SIG-M5 (cell line): ENCODE measurements around the gene SAMD1.
"Not testable (repeated sequence)": the region's sequence is repeated elsewhere in the genome, so short reads cannot be mapped to it uniquely, and the experiment has no call there.

Source experiments
- DNase-seq: peaks from one replicate; lab custom pipeline; 2025; lab: John Stamatoyannopoulos, UW

SAMD1 gene

DNA sequence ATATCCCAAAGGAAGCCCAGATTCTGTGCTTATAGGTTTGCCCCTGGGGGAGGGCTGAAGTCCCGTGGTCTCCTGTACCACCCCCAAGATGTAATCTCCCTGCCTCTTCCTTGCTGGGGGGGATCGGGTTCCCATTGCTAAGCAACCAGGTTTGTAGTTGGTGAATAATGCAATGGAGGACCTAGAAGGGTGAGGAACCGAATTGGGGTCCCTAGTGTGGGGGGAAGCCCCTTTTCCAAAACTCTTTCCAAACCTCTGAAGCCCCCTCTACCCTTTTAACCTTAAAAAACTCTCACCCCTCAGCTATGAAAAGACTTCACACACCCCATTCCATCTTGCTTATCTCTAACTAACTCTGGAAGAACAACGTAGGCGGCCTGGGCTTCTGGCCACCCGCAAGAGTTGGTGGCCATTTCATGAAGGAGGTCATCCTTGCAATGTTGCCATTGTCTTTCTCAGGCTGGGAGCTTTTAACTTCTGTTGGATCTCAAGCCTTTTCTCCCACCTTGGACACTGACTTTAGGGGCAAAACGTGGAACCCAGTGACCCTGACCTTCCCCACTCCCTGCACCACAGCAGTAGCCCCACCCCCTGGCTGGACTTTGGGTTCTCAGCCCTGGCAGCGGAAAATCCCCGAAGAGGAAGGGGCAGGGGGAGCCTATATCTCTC, 29.3 kb downstream of the SAMD1 start:
- no peak for DNase-seq

DNA sequence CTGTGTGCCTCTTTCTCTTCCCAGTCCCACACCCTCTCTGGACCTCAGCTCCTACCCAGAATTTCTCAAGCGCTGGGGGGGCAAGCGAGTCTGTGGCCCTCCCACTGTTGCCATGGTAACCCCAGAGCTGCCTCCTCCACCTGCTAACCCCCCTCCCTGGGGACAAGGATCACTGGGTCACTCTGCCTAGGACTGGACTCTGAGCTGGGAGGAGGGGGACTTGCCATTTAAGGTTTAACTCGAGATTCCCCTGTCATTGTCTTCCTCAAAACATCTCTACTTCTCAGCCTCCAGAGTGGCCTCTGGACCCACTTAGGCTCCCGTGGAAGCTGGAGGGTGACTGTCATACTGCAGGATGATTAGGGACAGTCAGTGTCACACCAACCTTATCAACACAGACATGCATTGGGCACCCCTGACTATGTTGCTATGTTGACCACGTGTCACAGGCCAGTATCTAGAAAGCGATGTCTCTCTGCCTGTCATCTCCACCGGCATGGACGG, 30.8 kb downstream of the SAMD1 start:
- DNase-seq: no peak

DNA sequence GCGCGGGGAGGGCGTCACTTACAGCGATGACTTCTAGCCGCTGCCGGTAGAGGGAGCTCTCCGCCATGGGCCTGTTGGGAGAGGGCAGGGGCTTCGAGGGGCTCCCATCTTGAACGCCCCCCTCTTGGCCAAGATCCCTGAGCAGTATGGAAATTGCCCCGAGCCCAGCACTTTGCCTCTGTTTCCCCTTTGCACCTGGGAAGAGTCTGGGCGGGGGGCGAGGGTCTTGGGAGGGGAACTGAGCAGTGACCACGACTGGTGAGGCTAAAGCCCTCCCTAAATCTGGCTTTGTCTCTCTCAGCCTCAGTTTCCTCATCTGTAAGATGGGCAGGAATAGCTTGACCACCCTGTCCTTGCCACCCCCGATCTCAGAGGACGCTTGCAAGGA, 31.5 kb downstream of the SAMD1 start:
- DNase-seq: no peak

DNA sequence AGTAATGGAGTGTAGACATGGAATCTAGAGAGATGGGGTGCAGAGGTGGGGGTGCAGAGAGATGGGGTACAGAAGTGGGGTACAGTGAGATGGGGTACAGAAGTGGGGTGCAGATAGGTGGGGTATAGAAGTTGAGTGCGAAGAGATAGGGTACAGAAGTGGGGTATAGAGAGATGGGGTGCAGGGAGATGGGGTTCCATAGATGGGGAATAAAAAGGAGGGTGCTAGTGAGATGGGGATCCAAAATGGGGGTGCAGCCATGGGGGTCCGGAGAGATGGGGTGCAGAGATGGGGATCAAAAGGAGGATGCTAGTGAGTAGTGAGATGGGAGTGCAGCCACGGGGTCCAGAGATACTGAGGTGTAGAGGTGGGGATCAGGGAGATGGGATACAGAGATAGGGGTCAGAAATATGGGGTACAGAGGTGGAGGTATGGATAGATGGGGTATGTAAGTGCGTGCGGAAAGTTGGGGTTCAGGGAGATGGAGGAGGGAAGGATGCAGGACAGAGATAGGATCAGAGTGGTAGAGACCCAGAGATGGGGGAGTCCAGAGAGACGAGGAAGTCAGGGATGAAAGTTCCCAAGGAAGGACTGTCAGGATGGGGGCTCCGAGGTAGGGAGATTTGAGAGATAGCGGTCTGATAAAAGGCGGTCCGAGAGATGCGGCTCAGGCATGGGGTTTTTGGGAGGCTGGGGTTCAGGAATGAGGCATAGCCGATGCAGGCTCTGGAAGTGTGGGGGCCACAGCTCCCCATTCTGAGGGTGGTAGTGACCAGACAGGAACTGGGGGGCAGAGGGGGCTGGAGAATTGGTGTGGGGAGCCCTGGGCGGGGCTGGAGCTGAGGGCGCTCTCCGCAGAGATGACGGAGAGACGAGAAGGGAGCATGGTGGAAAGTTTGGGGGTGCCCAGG, 32.1 kb downstream of the SAMD1 start:
- DNase-seq: no peak

DNA sequence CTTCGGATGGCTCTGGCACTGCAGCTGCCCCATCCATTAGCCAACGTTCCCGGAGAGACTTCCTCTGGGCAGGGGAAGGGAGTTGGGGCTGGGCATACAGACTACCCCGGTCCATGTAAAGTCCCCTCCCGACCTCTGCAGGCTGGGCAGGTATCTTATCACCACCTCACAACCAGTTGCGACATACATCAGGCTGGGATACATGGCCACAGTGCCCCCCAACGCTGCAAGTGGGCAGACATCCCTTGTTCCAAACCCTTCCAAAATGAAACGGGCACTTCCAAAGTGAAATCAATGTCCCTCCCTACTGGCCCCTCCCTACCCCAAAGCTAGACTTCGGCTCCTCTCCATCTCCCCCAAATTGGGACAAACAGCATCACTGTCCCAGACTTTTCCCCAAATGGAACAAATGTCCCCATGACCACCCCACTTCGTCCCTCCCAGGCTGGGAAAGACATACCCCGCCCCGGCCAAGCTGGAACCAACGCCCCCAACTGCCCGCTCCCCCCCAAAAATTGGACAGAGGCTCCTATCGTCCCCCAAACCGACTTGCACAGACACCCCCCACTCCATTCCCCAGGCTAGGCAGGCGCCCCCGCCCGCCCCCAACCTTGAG, 33.7 kb downstream of the SAMD1 start:
- DNase-seq: no peak

DNA sequence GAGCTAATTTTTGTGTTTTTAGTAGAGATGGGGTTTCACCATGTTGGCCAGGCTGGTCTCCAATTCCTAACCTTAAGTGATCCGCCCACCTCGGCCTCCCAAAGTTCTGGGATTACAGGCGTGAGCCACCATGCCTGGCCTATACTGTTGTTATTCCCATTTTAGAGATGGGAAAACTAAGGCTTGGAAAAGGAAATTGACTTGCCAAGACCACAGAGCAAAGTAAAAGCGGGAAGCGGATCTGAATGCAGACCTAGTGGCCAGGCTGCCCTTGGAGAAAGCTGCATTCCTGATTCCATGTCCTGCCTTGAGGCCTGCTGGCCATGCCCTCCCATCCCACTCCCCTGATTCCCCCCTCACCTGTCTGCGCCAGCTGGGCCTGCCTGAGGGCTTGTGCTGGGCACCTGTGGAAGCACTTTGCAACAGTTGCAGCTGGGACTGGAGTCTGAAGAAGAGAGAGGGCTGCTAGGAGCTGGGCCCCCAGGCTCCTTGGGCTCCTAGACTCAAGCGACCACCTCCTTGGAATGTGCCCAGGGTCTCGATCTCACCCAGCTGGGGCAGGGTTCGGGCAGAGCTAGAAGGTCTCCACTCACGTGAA, 34.4 kb downstream of the SAMD1 start:
- no peak for DNase-seq

DNA sequence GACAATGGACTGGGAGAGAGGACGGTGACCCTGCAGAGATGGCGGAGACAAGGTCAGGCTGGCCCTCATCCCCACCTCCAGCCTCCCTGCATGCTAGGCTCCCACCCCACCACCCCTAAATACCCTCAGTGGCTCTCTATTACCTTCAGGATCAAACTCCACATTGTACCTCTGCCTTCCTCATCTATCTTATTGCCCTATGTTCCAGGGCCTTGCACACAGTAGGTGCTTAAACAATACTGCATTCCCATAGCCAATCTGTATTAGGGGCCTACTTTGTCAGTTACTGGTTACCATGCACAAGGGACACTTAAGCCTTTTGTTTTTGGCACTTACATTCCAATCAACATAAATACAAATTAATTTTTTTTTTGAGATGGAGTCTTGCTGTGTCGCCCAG, 35.2 kb downstream of the SAMD1 start:
- no peak for DNase-seq

DNA sequence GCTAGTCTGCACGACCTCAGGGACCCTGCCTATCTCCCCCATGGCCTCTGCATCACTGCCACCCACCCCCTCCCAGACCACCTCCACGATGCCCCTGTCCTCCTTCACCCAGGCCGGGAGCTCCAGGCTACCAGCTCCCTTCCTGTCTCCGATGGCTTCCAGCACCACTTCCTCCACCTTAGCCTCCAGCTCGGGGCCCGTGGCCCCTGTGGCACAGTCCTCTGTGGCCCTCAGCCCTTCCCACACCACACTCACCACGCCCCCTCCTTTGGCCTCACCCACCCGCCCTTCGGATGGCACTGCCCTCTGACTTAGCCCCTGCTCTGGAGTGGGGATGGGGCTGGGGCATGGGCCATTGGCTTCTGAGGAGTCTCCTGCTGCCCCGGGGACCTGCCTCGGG, 35.8 kb downstream of the SAMD1 start:
- no peak for DNase-seq

DNA sequence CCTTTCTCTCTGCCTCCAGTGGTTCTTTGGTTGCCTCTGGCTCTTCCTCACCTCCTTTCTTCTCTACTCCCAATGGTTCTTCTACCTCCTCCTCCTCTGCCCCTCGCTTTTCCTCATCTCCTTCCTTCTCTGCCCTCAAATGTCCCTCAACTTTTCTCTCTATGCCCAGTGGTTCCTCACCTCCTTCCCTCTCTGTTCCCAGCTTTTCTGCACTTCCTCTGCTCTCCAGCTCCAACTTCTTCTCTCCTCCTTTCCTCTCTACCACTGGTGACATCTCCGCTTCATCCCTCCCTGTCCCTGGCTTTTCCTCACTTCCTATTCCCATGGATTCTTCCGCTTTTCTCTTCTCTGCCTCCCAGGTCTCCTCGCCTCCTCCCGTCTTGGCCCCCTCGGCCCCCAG, 36.5 kb downstream of the SAMD1 start:
- DNase-seq: no peak

DNA sequence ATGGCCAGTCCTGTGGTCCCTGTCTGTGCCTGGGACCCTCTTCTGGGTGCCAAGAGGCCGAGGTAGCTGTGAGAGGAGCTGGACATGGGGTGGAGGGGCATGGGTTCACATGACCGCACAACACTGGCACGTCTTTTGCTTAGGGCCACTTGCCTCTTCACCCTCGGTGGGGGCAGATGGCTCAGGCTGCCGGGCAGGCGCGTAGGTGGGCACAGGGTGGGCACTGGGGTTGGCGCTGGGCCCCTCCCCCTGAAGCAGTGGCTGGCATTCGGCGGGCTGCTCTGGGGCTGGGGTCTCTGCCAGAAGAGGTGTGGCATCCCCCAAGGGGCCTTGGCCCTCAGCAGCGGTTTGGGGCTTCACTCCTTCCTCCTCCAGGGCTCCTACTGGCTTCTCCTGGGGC, 37.1 kb downstream of the SAMD1 start:
- no peak for DNase-seq

DNA sequence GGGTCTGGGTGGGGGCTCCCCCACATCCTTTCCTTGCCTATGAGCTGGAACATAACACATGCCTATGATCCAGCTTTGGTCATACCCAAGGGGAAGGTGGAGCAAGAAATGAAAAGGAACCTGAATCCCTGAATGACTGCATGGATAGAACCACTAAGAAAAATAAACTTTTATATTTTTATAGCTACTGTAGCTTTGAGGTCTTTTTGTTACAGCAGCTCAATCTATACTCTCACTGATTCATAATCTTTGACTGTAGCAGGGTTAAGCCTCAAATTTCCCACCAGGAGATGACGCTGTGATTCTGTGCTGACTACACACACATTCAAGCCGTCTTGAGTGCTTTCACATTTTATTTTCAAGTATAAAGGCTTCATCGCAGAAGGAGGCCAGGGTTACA, 37.5 kb downstream of the SAMD1 start:
- no peak for DNase-seq

DNA sequence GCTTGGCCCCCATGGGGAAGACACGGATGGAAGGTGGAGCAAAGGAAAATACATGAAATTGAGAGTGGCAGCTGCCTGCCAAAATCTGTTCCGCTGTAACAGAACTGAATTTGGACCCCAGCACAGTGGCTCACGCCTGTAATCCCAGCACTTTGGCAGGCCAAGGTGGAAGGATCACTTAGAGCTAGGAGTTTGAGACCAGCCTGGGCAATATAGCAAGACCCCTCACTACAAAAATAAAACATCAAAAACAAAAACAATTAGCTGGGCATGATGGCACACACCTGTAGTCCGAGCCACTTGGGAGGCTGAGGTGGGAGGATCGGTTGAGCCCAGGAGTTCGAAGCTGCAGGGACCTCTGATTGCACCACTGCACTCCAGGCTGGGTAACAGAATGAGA, 38.1 kb downstream of the SAMD1 start:
- DNase-seq: no peak

DNA sequence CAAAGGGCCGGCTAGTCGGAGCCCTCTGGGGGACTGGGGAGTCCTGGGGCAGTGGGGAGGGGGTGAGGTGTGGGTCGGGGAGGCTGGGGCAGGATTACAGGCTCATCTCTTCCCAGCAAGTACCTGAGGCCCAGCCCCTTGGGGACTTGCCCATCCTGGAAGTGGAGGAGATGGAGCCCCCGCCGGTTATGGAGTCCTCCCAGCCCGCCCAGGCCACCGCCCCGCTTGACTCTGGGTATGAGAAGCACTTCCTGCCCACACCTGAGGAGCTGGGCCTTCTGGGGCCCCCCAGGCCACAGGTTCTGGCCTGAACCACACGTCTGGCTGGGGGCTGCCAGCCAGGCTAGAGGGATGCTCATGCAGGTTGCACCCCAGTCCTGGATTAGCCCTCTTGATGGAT, 38.6 kb downstream of the SAMD1 start:
- no peak for DNase-seq

DNA sequence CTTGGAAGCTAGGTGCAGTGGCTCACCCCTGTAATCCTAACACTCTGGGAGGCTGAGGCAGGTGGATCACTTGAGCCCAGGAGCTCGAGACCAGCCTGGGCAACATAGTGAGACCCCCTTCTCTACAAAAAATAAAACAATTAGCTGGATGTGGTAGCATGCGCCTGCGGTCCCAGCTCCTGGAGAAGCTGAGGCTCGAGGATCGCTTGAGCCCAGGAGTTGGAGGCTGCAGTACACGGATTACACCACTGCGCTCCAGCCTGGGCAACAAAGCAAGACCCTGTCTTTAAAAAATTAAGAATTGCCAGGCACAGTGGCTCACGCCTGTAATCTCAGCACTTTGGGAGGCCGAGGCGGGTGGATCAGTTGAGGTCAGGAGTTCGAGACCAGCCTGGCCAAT, 39.6 kb downstream of the SAMD1 start:
- DNase-seq: not testable (repeated sequence)

DNA sequence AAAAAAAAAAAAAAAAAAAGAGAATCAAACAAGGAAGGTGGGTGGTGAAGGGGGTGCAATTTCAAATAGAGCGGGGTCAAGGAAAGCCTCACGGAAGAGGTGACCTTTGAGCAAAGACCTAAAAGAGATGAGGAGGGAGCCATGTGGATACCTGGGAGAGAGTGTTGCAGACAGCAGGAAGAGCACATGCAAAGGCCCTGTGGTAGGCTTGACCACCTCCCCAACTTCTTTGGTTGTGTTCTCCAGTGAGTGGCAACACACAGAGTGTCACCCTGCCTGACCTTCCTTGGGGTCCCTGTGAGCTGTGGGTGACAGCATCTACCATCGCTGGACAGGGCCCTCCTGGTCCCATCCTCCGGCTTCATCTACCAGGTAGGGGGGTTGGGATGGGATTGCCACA, 40.0 kb downstream of the SAMD1 start:
- no peak for DNase-seq

DNA sequence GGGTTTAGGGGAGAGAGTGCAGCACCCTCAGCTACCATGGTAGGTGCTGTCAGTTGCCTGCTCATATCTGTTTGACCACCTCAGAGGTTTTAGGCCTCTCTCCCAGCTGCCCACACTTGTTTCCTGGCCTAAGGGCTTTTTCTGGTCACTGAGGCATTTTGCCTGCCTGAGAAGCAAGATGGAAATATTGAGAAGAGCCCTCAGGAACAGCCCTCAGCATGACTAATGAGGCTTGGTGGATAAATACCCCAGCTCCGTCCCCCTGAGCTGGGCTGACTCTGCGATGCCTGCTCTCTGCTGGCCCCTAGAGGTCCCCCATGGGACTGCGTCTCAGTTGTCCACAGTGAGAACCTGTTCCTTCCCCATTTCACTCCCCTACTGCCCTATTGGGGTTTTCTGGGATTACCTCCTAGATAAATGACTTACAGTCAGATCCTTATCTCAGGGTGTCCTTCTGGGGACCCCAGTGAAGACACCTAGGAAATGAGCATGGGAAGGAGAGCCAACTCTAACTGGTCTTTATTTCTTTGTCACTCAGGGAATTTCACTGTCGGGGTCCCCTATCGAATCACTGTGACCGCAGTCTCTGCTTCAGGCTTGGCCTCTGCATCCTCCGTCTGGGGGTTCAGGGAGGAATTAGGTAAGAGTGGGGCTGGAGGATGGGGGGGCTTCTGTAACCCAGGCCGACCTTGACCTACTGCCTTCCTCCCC, 42.0 kb downstream of the SAMD1 start:
- DNase-seq: no peak

DNA sequence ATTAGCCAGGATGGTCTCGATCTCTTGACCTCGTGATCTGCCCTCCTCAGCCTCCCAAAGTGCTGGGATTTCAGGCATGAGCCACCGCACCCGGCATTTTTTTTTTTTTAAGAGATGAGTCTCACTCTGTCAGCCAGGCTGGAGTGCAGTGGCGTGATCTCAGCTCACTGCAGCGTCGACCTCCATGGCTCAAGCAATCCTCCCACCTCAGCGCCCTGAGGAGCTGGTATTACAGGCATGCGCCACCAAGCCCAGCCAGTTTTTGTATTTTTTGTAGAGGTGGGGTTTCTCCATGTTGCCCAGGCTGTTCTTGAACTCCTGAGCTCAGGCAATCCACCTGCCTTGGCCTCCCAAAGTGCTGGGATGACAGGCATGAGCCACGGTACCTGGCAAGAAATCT, 42.7 kb downstream of the SAMD1 start:
- DNase-seq: not testable (repeated sequence)

DNA sequence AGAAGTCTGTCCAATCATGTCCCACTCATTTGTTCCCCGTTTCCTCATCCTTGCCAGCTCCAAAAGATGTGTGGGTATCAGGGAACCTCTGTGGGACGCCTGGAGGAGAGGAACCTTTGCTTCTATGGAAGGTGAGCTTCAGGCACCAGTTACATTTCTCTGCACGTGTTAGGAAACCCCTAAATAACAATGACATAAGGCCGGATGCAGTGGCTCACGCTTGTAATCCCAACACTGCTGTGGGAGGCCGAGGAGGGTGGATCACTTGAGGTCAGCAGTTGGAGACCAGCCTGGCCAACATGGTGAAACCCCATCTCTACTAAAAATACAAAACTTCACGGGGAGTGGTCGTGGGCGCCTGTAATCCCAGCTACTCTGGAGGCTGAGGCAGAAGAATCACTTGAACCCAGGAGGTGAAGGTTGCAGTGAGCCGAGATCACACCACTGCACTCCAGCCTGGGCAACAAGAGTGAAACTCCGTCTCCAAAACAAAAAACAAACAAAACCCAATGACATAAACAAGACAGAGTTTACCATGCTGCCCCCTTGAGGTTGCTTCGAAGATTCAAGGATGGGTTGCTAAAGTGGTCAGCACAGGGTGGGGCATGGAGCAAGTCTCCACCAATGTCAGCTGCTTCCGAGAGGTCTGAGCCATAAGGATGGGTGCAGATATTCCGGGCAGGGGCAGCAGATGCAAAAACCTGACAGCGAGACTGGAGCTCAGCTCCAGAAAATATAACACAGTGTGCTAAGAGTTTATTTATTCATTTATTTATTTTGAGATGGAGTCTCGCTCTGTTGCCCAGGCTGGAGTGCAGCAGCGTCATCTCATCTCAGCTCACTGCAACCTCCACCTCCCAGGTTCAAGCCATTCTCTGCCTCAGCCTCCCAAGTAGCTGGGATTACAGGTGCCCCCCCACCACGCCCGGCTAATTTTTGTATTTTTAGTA, 47.6 kb downstream of the SAMD1 start:
- not testable (repeated sequence) for DNase-seq

DNA sequence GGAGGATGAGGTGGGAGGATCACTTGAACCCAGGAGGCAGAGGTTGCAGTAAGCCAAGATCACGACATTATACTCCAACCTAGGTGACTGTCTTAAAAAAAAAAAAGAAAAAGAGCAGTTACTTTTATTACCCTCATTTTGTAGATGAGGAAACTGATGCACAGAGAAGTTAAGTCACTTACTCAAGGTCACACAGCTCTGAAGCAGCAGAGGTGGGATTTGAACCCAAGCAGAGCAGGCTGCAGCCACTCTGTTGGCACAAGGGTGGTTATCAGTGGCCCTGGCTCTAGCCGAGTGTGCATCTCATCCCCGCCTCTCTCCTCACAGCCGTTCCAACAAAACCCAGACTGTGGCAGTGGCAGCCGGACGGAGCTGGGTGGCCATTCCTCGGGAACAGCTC, 51.4 kb downstream of the SAMD1 start:
- no peak for DNase-seq
